HS-27A (cell line): ENCODE data around the gene TDRD12.
"Not testable (repeated sequence)": the region's sequence is repeated elsewhere in the genome, so short reads cannot be mapped to it uniquely, and the experiment has no call there.

Experiments used
- DNase-seq: peaks from one replicate; pipeline ENCODE4 v3.0.0-alpha.2; 2012; ENCODE audit warnings: low read depth, missing footprints

TDRD12 gene

GRCh38 chr19:32746631-32747196 lies 27.1 kb downstream of the TDRD12 start:
- DNase-seq, result not testable (repeated sequence)

- DNase-seq, result no peak
These were observed 28.9 kb downstream of the TDRD12 start for GRCh38 chr19:32748497-32748896.

GRCh38 chr19:32748948-32749347 lies 29.4 kb downstream of the TDRD12 start:
- DNase-seq, result no peak

GRCh38 chr19:32749361-32749760 lies 29.8 kb downstream of the TDRD12 start:
- DNase-seq, result no peak

- no peak for DNase-seq
These were observed 31.0 kb downstream of the TDRD12 start for GRCh38 chr19:32750441-32751055.

- no peak for DNase-seq
These were observed 31.5 kb downstream of the TDRD12 start for GRCh38 chr19:32751066-32751465.

- no peak for DNase-seq
These were observed 37.6 kb downstream of the TDRD12 start for GRCh38 chr19:32757189-32757588.

GRCh38 chr19:32765365-32765764 lies 45.8 kb downstream of the TDRD12 start:
- not testable (repeated sequence) for DNase-seq

- DNase-seq, result no peak
These were observed 48.5 kb downstream of the TDRD12 start for GRCh38 chr19:32767951-32768679.

GRCh38 chr19:32771596-32771995 lies 52.0 kb downstream of the TDRD12 start:
- DNase-seq, result no peak

- no peak for DNase-seq
These were observed 53.6 kb downstream of the TDRD12 start for GRCh38 chr19:32773126-32773525.

- no peak for DNase-seq
These were observed 59.5 kb downstream of the TDRD12 start for GRCh38 chr19:32779082-32779481.

- DNase-seq, result no peak
These were observed 61.7 kb downstream of the TDRD12 start for GRCh38 chr19:32781280-32781679.

GRCh38 chr19:32782089-32782488 lies 62.5 kb downstream of the TDRD12 start:
- DNase-seq, result not testable (repeated sequence)

GRCh38 chr19:32787161-32787813 lies 67.7 kb downstream of the TDRD12 start:
- not testable (repeated sequence) for DNase-seq

- DNase-seq, result not testable (repeated sequence)
These were observed 68.3 kb downstream of the TDRD12 start for GRCh38 chr19:32787895-32788294.

GRCh38 chr19:32789429-32789828 lies 69.9 kb downstream of the TDRD12 start:
- DNase-seq, result no peak

- DNase-seq, result no peak
These were observed 78.6 kb downstream of the TDRD12 start for GRCh38 chr19:32798201-32798600.

- DNase-seq, result no peak
These were observed 80.6 kb downstream of the TDRD12 start for GRCh38 chr19:32800191-32800590.

GRCh38 chr19:32800754-32801153 lies 81.2 kb downstream of the TDRD12 start:
- DNase-seq, result no peak

- DNase-seq, result no peak
These were observed 83.3 kb downstream of the TDRD12 start for GRCh38 chr19:32802840-32803239.

- no peak for DNase-seq
These were observed 88.7 kb downstream of the TDRD12 start for GRCh38 chr19:32808236-32808635.

- DNase-seq, result no peak
These were observed 89.7 kb downstream of the TDRD12 start for GRCh38 chr19:32809254-32809653.
